Right atrium auricular region (tissue), 2 donors: Measurements from ENCODE around the gene GRM4. TPM values are rescaled to one million over a fixed set of nuclear protein-coding genes. Genes with fewer than 3 reads are reported as not detected.

ENCODE experiments used
- DNase-seq: peaks from one replicate; pipeline ENCODE4 v3.0.0-alpha.2; 2019; ENCODE audit warnings: low spot score
- H3K27ac ChIP-seq, 2 donors: fragments of 200-600 bp; sonication (generic); 1 replicate in 1 of 2; 2 replicates in 1 of 2; pipeline ENCODE4 v1.5.1; 2016 to 2019
- H3K27me3 ChIP-seq, 2 donors: fragments of 200-600 bp; sonication (generic); one replicate each; pipeline versions ENCODE4 v1.5.1 to v1.6.0; 2017 to 2019
- H3K36me3 ChIP-seq: fragments of 200-600 bp; sonication (generic); one replicate; pipeline ENCODE4 v1.5.1; 2016
- H3K4me1 ChIP-seq, 2 donors: fragments of 200-600 bp; sonication (generic); one replicate each; pipeline versions ENCODE4 v1.5.1 to v1.6.0; 2017 to 2019
- H3K4me3 ChIP-seq, 2 donors: fragments of 200-600 bp; sonication (generic); 1 replicate in 1 of 2; 2 replicates in 1 of 2; pipeline ENCODE4 v1.5.1; 2017 to 2019; ENCODE audit warnings: mild to moderate bottlenecking in 1 of 2, moderate library complexity in 1 of 2
- H3K9me3 ChIP-seq, 2 donors: fragments of 200-600 bp; sonication (generic); one replicate each; pipeline ENCODE4 v1.5.1; 2019
- CTCF ChIP-seq, 2 donors: fragments of 200-600 bp; sonication (generic); IDR thresholded peaks; one replicate each; pipeline ENCODE4 v1.5.1; 2019; ENCODE audit warnings: antibody characterized with exemption in 2 of 2
- total RNA-seq, 2 donors: library from RNA; depleted of rRNA; stranded (reverse); fragments of >200 nt; gene quantifications; one replicate each; pipeline ENCODE4 v1.1.0, GENCODE V29; 2016

The GRM4 gene
- total RNA-seq, 2 donors from 2014 or later, result not detected

DNA sequence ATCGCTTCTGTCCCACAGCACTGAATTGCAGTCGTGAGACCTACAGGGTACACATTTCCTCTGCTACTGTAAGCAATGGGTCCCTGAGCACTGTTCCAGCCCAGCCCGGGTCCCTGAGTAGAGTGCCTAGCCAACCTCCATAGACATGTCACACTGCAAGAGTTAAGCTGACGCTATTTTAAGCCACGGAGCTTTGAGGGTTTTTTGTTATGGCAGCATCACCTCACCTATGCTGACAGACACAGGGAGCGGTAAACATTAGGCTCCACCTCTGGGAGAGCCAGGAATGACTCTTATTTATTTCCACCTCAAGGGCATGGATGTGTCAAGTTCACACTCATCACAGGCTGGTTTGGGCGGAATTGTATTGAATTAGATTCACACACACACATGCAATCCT lies 45.1 kb downstream of the GRM4 start:
- no peaks in the 10 kb centered on the region for H3K36me3 ChIP-seq
- no peak for DNase-seq
- no peak overlapping the region for H3K27ac ChIP-seq
- H3K27me3 ChIP-seq, result peaks cover 0 to 4% of the 10 kb centered on the region in 2 donors
- no peak overlapping the region for H3K4me3 ChIP-seq
- H3K4me1 ChIP-seq, result no peaks in the 10 kb centered on the region
- no peaks in the 10 kb centered on the region for H3K9me3 ChIP-seq
- no peak for TF ChIP-seq CTCF (IDR thresholded peaks at IDR 0.05)

DNA sequence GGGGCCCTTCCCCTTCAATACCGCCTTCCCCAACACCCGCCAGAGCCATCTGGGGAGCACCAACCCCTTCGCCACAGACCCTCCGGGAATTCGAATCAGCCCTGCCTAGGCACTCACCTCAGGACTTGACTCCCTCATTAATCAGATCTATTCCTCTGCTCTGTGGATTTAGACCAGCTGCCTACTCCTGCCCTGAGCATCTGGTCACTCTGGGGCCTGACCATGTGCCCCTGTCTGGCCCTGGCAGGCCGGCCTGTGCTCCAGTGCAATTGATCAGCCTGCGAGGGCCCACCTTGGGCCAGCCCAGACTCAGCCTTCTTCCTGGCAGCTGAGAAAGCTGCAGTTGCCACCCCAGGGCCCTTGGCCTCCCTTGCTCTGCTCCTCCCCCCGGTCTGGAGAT lies 46.0 kb downstream of the GRM4 start:
- Histone ChIP-seq H3K36me3 (no peaks in the 10 kb centered on the region), H3K4me3 (no peak overlapping the region), H3K4me1 (no peaks in the 10 kb centered on the region), H3K27me3 (peaks cover 0 to 4% of the 10 kb centered on the region in 2 donors), H3K27ac (no peak overlapping the region), H3K9me3 (no peaks in the 10 kb centered on the region)
- TF ChIP-seq CTCF (IDR thresholded peaks at IDR 0.05), result no peak
- DNase-seq, result no peak

GRCh38 chr6:34098045-34098936 lies 47.6 kb downstream of the GRM4 start:
- no peak for TF ChIP-seq CTCF (IDR thresholded peaks at IDR 0.05)
- H3K27ac ChIP-seq, result no peak overlapping the region
- H3K36me3 ChIP-seq, result no peaks in the 10 kb centered on the region
- H3K9me3 ChIP-seq, result no peaks in the 10 kb centered on the region
- no peak overlapping the region for H3K4me3 ChIP-seq
- no peaks in the 10 kb centered on the region for H3K4me1 ChIP-seq
- no peak for DNase-seq
- H3K27me3 ChIP-seq, result peaks cover 0 to 4% of the 10 kb centered on the region in 2 donors

DNA sequence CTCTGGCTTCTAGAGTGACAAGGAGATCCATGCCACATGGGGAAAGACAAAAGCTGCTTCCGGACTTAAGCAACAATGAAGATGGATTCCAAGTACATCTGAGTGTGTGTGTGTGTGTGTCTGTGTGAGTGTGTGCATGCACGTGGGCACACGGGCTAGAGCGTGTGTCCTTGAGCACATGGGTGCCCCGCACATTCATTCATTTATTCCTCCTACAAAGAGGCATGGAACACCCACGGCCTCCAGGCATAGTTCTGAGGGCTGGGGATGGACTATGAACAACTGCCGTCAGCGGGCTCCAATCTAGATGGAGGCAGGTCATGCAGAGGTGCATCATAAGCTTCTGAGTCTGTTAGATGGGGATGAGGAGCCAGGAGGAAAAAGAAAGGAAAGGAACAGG lies 49.1 kb downstream of the GRM4 start:
- no peak for TF ChIP-seq CTCF (IDR thresholded peaks at IDR 0.05)
- no peak for DNase-seq
- peaks cover 0 to 4% of the 10 kb centered on the region in 2 donors for H3K27me3 ChIP-seq

GRCh38 chr6:34096193-34096592 lies 49.7 kb downstream of the GRM4 start:
- H3K27me3 ChIP-seq, result peaks cover 0 to 4% of the 10 kb centered on the region in 2 donors
- TF ChIP-seq CTCF (IDR thresholded peaks at IDR 0.05), result no peak

More for the DNA sequence above, 49.1 kb downstream of the GRM4 start:
- Histone ChIP-seq H3K9me3 (no peaks in the 10 kb centered on the region), H3K36me3 (no peaks in the 10 kb centered on the region), H3K27ac (no peak overlapping the region), H3K4me3 (no peak overlapping the region), H3K4me1 (no peaks in the 10 kb centered on the region)

More at GRCh38 chr6:34096193-34096592, 49.7 kb downstream of the GRM4 start:
- H3K27ac ChIP-seq, result no peak overlapping the region
- H3K9me3 ChIP-seq, result no peaks in the 10 kb centered on the region
- no peaks in the 10 kb centered on the region for H3K36me3 ChIP-seq
- DNase-seq, result no peak
- no peaks in the 10 kb centered on the region for H3K4me1 ChIP-seq
- no peak overlapping the region for H3K4me3 ChIP-seq
